ENCODE results near the gene GPR39. TPM values are rescaled to one million over a fixed set of nuclear protein-coding genes. Genes with fewer than 3 reads are reported as not detected.

Gene GPR39
- polyA plus RNA-seq, 2 of the 4 experiments (the other 2 are of a cell fraction), result 11.3 to 11.8 TPM

DNA sequence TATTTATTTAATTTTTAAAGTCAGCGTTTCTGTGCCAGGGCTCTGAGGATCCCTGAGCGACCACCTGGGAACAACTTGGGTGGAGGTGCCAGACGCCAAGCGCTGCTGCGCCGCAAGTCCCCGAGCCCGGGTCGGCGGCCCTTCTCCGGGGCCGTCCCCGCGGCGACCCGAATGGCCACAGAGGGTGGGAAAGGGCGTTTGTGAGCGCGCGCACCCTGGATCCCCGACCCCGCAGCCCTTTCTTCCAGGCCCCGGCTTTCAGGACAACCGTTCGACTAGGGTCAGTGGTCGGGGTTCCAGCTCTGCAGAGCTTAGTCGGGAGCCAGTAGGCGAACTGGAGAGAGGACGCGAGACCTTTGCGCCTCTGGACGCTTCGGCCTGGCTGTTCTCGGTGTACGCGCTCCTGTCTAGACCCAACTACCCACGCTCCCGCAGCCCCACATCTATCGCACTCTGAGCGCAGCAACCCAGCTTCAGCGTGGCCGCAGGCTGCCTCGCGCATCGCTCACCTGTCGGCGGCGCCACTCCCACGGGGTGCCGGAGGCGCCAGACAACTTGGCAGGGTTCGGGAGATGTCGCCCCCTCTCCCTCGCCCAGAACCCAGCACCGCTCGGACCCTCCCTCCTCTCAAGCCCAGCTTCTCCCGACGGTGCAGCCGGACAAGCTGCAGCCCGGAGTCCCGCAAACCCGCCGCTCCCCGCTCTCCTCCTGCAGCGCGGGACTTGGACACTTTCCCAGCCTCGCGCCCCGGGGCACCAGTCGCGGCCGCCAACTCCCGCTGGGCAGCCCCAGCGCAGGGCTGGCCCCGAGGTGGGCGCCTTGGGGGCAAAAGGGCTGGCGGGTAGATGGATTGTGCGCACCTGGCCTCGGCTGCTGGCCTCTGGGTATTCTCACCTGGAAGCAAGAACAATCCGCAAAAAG is 252.6 kb downstream of the GPR39 start (continued):
- TF ChIP-seq, protein P1, sequence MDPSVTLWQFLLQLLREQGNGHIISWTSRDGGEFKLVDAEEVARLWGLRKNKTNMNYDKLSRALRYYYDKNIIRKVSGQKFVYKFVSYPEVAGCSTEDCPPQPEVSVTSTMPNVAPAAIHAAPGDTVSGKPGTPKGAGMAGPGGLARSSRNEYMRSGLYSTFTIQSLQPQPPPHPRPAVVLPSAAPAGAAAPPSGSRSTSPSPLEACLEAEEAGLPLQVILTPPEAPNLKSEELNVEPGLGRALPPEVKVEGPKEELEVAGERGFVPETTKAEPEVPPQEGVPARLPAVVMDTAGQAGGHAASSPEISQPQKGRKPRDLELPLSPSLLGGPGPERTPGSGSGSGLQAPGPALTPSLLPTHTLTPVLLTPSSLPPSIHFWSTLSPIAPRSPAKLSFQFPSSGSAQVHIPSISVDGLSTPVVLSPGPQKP (IDR thresholded peaks at IDR 0.05; ENCODE audit: low read depth, low read length), result no peak

DNA sequence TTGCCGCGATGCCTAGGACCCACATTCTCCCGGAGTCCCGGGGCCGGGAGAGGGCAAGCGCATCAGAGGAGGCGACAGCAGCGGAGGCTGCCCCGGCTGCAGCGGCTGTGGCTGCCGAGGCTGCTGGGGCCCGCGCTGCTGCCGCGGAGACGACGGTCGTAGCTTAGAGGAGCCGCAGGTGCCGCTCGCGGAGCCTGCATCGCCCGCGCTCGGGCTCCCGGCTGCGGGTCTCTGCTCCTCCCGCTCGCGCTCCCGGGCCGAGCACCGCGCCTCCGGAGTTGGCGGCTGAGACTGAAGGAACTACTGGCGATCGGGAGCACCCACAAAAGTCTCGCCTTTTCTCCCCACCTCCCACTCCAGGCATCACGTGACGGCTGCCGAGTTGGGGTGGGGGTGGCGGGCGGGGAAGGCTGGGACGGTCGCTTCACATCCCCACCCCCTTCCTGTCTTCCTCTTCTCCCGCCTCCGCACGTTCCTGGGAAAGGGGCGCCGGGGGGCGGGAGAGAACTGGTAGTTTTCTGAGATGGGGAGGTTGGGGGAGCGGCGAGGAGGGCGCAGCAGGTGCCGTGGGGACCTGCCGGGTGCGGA is 253.4 kb downstream of the GPR39 start, which contains the start of gene LYPD1:
Gene LYPD1 (minus strand): TSS at position 298 of the 588 bp plus-strand sequence. CDS start 273 bp downstream, at position 25.
- Histone ChIP-seq H3K4me1 (peaks cover 13% of the 10 kb centered on the region), H3K4me3 (peak within 1 kb of the TSS; percentile 60), H3K9me3 (no peaks in the 10 kb centered on the region), H3K27ac (peak within 1 kb of the TSS; percentile 63 to 86), H3K4me2 (peak within 1 kb of the TSS; percentile 99)
- CTCF ChIA-PET, result interaction anchor here (0.6 to 2.4 kb wide), 7 partner anchors 10 to 1174 kb away, joined by 3 to 8 read pairs (median 3); no protein-coding TSS in a partner anchor
- TF ChIP-seq, protein P2, sequence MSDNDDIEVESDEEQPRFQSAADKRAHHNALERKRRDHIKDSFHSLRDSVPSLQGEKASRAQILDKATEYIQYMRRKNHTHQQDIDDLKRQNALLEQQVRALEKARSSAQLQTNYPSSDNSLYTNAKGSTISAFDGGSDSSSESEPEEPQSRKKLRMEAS (IDR thresholded peaks at IDR 0.05), result peak; percentile 25; the same call in 1 of the 2 replicates
- TF ChIP-seq, protein P3, sequence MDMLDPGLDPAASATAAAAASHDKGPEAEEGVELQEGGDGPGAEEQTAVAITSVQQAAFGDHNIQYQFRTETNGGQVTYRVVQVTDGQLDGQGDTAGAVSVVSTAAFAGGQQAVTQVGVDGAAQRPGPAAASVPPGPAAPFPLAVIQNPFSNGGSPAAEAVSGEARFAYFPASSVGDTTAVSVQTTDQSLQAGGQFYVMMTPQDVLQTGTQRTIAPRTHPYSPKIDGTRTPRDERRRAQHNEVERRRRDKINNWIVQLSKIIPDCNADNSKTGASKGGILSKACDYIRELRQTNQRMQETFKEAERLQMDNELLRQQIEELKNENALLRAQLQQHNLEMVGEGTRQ (IDR thresholded peaks at IDR 0.05), result peak; percentile 78
- TF ChIP-seq HDAC2 (IDR thresholded peaks at IDR 0.05), result 0 out of 2 replicates have a peak, but pooled peaks have one; percentile 8
- no peak for TF ChIP-seq NR3C1 (IDR thresholded peaks at IDR 0.05)
- POLR2A ChIA-PET, result interaction anchor here (0.7 to 1.0 kb wide), 2 partner anchors 439 to 1174 kb away, joined by 3 to 4 read pairs; no protein-coding TSS in a partner anchor
- WGBS (ENCODE audit: missing lambda C conversion rate), result 1% methylated on average over 14 of the region's 59 CpGs
- FAIRE-seq (no peak), ATAC-seq (peak; percentile 58 to 73), DNase-seq (ENCODE audit: low read depth in 1 of 2, low spot score in 1 of 2) (peak; percentile 9 to 23)

DNA sequence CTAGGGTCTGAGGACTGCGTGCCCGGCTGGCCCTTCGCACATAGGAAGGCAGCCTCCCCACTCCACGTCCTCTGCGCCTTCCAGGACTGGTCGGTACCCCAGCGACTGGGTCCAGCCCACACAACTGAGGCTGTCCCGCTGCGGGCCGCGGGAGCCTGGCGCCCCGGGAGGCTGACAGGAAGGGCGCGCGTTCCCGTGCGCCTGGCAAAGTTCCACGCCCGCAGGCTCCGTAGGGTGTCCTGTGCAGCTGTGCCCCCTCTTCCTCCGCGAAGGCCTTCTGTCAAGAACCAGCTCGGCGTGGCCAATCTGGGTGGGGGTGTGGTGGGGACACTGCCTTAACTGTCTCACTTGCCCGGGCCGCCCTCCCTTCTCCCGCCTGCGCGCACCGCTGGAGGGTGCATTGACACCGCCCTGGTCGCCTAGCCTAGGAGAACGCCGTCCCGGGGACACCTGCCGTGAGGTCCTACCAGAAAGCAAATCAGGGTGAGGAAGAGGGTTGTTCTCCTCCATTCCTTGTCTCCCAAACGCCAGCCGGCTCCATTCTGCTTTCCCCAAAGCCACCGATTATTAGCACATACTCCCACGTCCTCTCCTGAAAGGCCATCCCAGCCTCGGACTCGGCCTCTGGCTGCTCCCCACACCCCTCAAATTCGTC is 254.0 kb downstream of the GPR39 start:
- Histone ChIP-seq H3K27ac (peak overlapping the region; percentile 63 to 86), H3K4me1 (peaks cover 13% of the 10 kb centered on the region), H3K9me3 (no peaks in the 10 kb centered on the region), H3K4me2 (peak overlapping the region; percentile 99), H3K4me3 (peak overlapping the region; percentile 60)
- ATAC-seq (peak; percentile 68 to 71), FAIRE-seq (no peak), DNase-seq (ENCODE audit: low read depth in 1 of 2, low spot score in 1 of 2) (peak in 1 of 2 experiments; percentile 38)
- CTCF ChIA-PET, result interaction anchor here (1.0 to 1.5 kb wide), 2 partner anchors 14 to 510 kb away, joined by 3 read pairs; no protein-coding TSS in a partner anchor
- POLR2A ChIA-PET, result no interaction called here
- WGBS (ENCODE audit: missing lambda C conversion rate), result 2% methylated on average over 10 of the region's 44 CpGs
- TF ChIP-seq NFE2L2 (conservative IDR thresholded peaks at IDR 0.05; ENCODE audit: low read length) (no peak), ZSCAN20 (CRISPR knock-in tag; IDR thresholded peaks at IDR 0.05) (no peak), CBX2 (IDR thresholded peaks at IDR 0.05; ENCODE audit: borderline replicate concordance, low read depth) (no peak), TFCP2L1 (CRISPR knock-in tag; IDR thresholded peaks at IDR 0.05) (no peak), HEYL (CRISPR knock-in tag; IDR thresholded peaks at IDR 0.05) (no peak), ESRRA (IDR thresholded peaks at IDR 0.05; ENCODE audit: borderline replicate concordance, low read length) (no peak), MAFK (IDR thresholded peaks at IDR 0.05; ENCODE audit: partially characterized antibody) (no peak), RNF2 (IDR thresholded peaks at IDR 0.05; ENCODE audit: borderline replicate concordance, low read depth) (no peak), KDM1A (IDR thresholded peaks at IDR 0.05; ENCODE audit: low read depth) (no peak), ZC3H11A (IDR thresholded peaks at IDR 0.05) (no peak), POLR2AphosphoS2 (conservative IDR thresholded peaks at IDR 0.05; ENCODE audit: low read length) (no peak), POLR2A (IDR thresholded peaks at IDR 0.05; ENCODE audit: low read length) (no peak)
- TF ChIP-seq, protein P4, sequence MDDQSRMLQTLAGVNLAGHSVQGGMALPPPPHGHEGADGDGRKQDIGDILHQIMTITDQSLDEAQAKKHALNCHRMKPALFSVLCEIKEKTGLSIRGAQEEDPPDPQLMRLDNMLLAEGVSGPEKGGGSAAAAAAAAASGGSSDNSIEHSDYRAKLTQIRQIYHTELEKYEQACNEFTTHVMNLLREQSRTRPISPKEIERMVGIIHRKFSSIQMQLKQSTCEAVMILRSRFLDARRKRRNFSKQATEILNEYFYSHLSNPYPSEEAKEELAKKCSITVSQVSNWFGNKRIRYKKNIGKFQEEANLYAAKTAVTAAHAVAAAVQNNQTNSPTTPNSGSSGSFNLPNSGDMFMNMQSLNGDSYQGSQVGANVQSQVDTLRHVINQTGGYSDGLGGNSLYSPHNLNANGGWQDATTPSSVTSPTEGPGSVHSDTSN (IDR thresholded peaks at IDR 0.05), result no peak
- TF ChIP-seq, protein P2 (IDR thresholded peaks at IDR 0.05), result 0 out of 2 replicates have a peak, but pooled peaks have one; percentile 14
- TF ChIP-seq, protein P1 (IDR thresholded peaks at IDR 0.05; ENCODE audit: low read depth, low read length), result no peak
- TF ChIP-seq, protein P5, sequence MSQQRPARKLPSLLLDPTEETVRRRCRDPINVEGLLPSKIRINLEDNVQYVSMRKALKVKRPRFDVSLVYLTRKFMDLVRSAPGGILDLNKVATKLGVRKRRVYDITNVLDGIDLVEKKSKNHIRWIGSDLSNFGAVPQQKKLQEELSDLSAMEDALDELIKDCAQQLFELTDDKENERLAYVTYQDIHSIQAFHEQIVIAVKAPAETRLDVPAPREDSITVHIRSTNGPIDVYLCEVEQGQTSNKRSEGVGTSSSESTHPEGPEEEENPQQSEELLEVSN (IDR thresholded peaks at IDR 0.05; ENCODE audit: borderline replicate concordance, low read depth), result 0 out of 2 replicates have a peak, but pooled peaks have one; percentile 34
- TF ChIP-seq, protein P6, sequence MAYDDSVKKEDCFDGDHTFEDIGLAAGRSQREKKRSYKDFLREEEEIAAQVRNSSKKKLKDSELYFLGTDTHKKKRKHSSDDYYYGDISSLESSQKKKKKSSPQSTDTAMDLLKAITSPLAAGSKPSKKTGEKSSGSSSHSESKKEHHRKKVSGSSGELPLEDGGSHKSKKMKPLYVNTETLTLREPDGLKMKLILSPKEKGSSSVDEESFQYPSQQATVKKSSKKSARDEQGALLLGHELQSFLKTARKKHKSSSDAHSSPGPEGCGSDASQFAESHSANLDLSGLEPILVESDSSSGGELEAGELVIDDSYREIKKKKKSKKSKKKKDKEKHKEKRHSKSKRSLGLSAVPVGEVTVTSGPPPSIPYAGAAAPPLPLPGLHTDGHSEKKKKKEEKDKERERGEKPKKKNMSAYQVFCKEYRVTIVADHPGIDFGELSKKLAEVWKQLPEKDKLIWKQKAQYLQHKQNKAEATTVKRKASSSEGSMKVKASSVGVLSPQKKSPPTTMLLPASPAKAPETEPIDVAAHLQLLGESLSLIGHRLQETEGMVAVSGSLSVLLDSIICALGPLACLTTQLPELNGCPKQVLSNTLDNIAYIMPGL (CRISPR knock-in tag; IDR thresholded peaks at IDR 0.05; ENCODE audit: borderline replicate concordance), result no peak
- TF ChIP-seq, protein P7, sequence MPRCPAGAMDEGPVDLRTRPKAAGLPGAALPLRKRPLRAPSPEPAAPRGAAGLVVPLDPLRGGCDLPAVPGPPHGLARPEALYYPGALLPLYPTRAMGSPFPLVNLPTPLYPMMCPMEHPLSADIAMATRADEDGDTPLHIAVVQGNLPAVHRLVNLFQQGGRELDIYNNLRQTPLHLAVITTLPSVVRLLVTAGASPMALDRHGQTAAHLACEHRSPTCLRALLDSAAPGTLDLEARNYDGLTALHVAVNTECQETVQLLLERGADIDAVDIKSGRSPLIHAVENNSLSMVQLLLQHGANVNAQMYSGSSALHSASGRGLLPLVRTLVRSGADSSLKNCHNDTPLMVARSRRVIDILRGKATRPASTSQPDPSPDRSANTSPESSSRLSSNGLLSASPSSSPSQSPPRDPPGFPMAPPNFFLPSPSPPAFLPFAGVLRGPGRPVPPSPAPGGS (IDR thresholded peaks at IDR 0.05), result no peak

All from A549 (cell line).